Measurements from ENCODE around the gene CABYR.

- TF ChIP-seq CTCF (conservative IDR thresholded peaks at IDR 0.05) (no peak), ZFX (IDR thresholded peaks at IDR 0.05) (no peak)
Observed at GRCh38 chr18:24114924-24115549, 23.8 kb upstream of the CABYR start.
